GM18526 (cell line): ENCODE results near the gene NID1.

Experiments used
- POLR2A ChIP-seq: IDR thresholded peaks from 3 replicates; pipeline ENCODE4 v1.6.1; 2011; ENCODE audit not compliant: insufficient read length; ENCODE audit errors: extremely low read depth

The NID1 gene, protein sequence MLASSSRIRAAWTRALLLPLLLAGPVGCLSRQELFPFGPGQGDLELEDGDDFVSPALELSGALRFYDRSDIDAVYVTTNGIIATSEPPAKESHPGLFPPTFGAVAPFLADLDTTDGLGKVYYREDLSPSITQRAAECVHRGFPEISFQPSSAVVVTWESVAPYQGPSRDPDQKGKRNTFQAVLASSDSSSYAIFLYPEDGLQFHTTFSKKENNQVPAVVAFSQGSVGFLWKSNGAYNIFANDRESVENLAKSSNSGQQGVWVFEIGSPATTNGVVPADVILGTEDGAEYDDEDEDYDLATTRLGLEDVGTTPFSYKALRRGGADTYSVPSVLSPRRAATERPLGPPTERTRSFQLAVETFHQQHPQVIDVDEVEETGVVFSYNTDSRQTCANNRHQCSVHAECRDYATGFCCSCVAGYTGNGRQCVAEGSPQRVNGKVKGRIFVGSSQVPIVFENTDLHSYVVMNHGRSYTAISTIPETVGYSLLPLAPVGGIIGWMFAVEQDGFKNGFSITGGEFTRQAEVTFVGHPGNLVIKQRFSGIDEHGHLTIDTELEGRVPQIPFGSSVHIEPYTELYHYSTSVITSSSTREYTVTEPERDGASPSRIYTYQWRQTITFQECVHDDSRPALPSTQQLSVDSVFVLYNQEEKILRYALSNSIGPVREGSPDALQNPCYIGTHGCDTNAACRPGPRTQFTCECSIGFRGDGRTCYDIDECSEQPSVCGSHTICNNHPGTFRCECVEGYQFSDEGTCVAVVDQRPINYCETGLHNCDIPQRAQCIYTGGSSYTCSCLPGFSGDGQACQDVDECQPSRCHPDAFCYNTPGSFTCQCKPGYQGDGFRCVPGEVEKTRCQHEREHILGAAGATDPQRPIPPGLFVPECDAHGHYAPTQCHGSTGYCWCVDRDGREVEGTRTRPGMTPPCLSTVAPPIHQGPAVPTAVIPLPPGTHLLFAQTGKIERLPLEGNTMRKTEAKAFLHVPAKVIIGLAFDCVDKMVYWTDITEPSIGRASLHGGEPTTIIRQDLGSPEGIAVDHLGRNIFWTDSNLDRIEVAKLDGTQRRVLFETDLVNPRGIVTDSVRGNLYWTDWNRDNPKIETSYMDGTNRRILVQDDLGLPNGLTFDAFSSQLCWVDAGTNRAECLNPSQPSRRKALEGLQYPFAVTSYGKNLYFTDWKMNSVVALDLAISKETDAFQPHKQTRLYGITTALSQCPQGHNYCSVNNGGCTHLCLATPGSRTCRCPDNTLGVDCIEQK

DNA sequence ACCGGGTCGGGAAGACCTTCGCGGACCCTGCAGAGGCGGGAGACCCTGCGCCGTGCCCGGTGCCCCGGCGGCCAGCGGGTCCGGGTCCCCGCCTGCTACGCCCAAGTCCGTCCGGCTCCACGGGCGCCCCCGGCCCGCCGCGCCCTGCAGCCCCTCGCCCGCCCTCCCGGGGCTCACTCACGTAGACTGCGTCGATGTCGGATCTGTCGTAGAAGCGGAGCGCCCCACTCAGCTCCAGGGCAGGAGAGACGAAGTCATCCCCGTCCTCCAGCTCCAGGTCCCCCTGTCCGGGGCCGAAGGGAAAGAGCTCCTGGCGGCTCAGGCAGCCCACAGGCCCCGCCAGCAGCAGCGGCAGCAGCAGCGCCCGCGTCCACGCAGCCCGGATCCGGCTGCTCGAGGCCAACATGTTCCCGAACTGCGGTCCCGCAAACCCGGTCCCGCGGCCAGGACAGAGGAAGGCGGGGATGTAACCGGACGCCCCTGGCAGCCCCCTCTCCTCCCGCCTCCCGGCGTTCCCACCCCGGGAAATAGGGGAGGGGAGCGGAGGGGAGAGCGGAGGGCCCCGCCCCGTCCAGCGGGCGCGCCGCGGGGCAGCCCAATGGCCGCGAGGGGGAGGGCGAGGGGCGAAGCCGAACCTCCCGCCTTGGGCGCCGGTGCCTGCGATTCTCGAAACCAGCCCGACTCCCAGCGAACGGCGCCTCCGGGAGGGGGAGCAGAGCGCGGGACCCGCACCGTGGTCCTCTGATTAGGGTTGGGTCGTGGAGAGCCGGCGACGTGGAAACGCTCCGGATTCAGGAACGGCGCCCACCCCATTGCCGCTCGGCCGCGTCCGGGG lies at the start of gene NID1:
Gene NID1, minus strand, starts transcription at position 417 of the 835 bp plus-strand sequence. Its CDS starts 11 bp downstream, at position 406.
- TF ChIP-seq POLR2A: no peak

- TF ChIP-seq POLR2A: no peak
These were observed 49.3 kb upstream of the NID1 start for GRCh38 chr1:236114076-236114747.

DNA sequence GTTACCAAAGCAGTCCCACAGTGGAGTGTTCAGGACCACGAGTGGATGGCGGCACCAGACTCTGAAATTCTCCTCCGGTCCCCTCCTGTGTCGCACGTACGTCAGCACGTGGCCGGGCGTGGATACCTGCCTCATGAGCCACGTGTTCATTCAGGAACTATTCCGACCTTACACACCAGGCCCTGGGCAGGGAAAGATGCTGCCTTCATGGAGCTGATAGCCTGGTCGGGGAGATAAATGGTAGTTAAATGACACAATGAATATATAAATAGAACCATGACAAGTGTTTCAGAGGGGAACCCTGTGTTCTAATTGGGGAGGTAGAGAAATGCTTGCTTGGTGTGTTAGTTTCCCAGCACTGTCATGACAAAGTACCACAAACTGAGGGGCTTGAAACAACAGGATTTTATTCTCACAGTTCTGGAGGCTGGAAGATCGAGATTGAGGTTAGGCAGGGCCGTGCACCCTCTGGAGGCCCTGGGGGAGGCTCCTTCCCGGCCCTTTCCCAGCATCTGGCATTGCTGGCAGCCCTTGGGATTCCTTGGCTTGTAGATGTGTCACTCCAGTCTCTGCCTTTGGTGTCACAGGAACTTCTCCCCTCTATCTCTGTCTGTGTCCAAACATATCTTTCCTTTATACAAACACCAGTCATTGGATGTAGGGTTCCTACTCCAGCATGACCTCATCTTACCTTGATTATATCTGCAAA lies 48.6 kb upstream of the NID1 start:
- TF ChIP-seq POLR2A: no peak

- TF ChIP-seq POLR2A: no peak
These were observed 47.4 kb upstream of the NID1 start for GRCh38 chr1:236112332-236112627.

DNA sequence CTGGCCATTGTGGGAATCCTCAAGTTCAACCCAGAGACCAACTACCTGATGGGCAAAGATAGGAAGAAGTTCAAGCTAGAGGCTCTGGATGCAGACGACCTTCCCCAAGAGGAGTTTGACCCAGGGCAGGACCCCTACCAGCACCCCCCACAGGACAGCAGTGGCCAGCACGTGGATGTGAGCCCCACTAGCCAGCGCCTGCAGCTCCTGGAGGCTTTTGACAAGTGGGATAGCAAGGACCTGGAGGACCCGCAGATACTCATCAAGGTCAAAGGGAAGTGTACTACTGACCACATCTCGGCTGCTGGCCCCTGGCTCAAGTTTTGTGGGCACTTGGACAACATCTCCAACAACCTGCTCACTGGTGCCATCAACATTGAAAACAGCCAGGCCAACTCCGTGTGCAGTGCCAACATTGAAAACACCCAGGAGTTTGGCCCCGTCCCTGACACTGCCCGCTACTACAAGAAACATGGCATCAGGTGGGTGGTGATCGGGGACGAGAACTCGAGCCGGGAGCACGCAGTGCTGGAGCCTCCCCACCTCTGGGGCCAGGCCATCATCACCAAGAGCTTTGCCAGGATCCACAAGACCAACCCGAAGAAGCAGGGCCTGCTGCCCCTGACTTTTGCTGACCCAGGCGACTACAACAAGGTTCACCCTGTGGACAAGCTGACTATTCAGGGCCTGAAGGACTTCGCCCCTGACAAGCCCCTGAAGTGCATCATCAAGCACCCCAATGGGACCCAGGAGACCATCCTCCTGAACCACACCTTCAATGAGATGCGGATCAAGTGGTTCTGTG lies 46.8 kb upstream of the NID1 start:
- no peak for TF ChIP-seq POLR2A

GRCh38 chr1:236110137-236110536 lies 45.2 kb upstream of the NID1 start:
- TF ChIP-seq POLR2A: no peak

- no peak for TF ChIP-seq POLR2A
These were observed 43.2 kb upstream of the NID1 start for GRCh38 chr1:236108027-236108648.

GRCh38 chr1:236107121-236107907 lies 42.4 kb upstream of the NID1 start:
- no peak for TF ChIP-seq POLR2A

DNA sequence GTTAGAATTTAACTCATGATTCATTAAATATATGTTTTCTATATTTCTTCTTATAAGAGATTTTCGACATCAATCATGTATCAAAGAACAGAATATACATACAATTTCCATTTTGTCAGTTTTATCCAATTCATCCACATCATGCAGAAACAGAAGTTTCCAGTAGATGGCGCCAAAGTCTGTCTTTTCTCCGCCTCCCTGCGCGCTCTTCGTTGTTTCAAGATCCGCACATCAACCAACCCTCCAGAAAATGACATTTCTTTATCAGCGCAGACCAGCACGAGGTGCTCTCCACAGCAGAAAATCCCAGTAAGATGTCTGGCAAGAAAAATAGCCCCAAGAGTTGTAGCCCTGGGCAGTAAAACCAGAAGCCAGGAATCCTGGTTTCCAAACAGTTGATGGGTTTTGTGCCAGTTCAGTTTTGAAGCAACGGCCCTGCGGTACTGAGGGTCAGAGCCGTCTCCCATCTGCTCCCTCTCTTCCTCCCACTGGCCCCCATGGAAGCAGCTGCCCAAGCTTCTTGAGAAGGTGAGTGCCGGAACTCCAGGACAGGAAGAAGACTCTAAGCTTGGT lies 38.8 kb upstream of the NID1 start:
- TF ChIP-seq POLR2A: no peak

DNA sequence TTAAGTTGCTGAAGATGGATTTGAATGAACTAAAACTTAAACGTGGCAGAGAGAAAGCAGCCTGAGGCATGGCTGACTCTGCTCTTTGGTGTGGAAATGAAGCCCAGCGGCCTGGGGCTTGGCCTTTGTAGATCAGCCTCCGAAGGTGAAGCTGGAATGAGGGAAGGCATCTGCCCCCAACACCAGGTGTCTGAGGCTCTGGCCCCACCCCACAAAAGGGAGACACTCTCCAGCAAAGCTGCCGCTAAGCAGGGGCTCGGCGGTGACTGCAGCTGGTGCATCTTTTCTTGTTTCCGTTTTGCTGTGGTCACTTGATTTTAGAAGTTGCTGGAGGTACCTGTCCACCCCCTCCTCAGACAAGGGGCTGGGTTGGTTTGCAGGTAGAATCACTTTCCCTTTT lies 38.2 kb upstream of the NID1 start:
- no peak for TF ChIP-seq POLR2A

GRCh38 chr1:236102611-236103010 lies 37.7 kb upstream of the NID1 start:
- no peak for TF ChIP-seq POLR2A
